Measurements from ENCODE around the gene C4BPB. TPM values are rescaled to one million over a fixed set of nuclear protein-coding genes. Genes with fewer than 3 reads are reported as not detected.

C4BPB gene
- total and polyA plus RNA-seq, 2 of the 8 experiments (the other 6 are each of a cell fraction or from before 2014, with no cell fraction given) = not detected

GRCh38 chr1:207085887-207086286 lies 2.8 kb upstream of the C4BPB start:
- H2BK20ac ChIP-seq (ENCODE audit: low read length) = no peak overlapping the region

More at GRCh38 chr1:207085887-207086286, 2.8 kb upstream of the C4BPB start:
- Histone ChIP-seq H4K5ac (ENCODE audit: insufficient read length, low read depth, low read length) (no peak overlapping the region), H3K23me2 (ENCODE audit: low read depth, low read length) (no peaks in the 10 kb centered on the region), H2AFZ (ENCODE audit: low read length) (0 out of 2 replicates have a peak overlapping the region, but pooled peaks have one; percentile 74), H4K20me1 (replicated peaks in 1 of 2; ENCODE audit: control insufficient read depth in 1 of 2, insufficient read depth in 2 of 2, low read length in 2 of 2) (no peaks in the 10 kb centered on the region), H3K36me3 (ENCODE audit: control insufficient read depth in 2 of 4, insufficient read depth in 4 of 4, low read length in 3 of 4) (no peaks in the 10 kb centered on the region), H2AK5ac (ENCODE audit: low read depth, low read length) (no peak overlapping the region), H4K91ac (replicated peaks; ENCODE audit: insufficient read length, low read length) (no peak overlapping the region), H3K18ac (ENCODE audit: extremely low read depth, low read length) (no peak overlapping the region), H4K8ac (ENCODE audit: extremely low read depth, insufficient read depth, low read length) (no peak overlapping the region), H3K4me2 (ENCODE audit: insufficient read depth in 1 of 2, low read depth in 2 of 2, low read length in 2 of 2) (no peak overlapping the region), H3K79me1 (ENCODE audit: low read depth, low read length) (no peaks in the 10 kb centered on the region), H3K79me2 (ENCODE audit: control insufficient read depth in 1 of 2, insufficient read depth in 2 of 2, low read length in 2 of 2) (no peaks in the 10 kb centered on the region), H3K4me3 (ENCODE audit: extremely low read depth in 1 of 4, insufficient read depth in 2 of 4, low read depth in 3 of 4, low read length in 4 of 4) (no peak overlapping the region), H3K9ac (replicated peaks in 1 of 4; ENCODE audit: extremely low read depth in 1 of 4, low read depth in 3 of 4, low read length in 3 of 4) (no peak overlapping the region), H3K56ac (replicated peaks; ENCODE audit: insufficient read length, low read depth, low read length) (no peak overlapping the region), H2BK15ac (ENCODE audit: low read length) (no peak overlapping the region), H3K27me3 (replicated peaks in 1 of 4; ENCODE audit: control insufficient read depth in 3 of 4, extremely low read depth in 1 of 4, insufficient read depth in 3 of 4, low read length in 3 of 4) (no peaks in the 10 kb centered on the region), H3K23ac (ENCODE audit: insufficient read length) (no peak overlapping the region), H3K4ac (replicated peaks; ENCODE audit: insufficient read length, low read depth, low read length) (no peak overlapping the region), H3K9me3 (ENCODE audit: insufficient read depth in 2 of 2, low read depth in 1 of 2, low read length in 1 of 2) (no peaks in the 10 kb centered on the region), H3K27ac (ENCODE audit: low read depth, low read length) (no peak overlapping the region), H2BK5ac (ENCODE audit: low read depth, low read length) (no peak overlapping the region), H3K14ac (ENCODE audit: insufficient read length) (no peak overlapping the region), H3K4me1 (replicated peaks in 1 of 4; ENCODE audit: control insufficient read depth in 3 of 4, insufficient read depth in 4 of 4, low read length in 3 of 4) (peaks cover 0 to 3% (median 0%) of the 10 kb centered on the region in 4 experiments; a peak in 2 of 7 replicates), H2BK120ac (replicated peaks; ENCODE audit: low read depth, low read length) (no peak overlapping the region), H2BK12ac (ENCODE audit: low read depth, low read length) (no peak overlapping the region)
- WGBS, 2 experiments (ENCODE audit: extremely low coverage in 1 of 2, insufficient coverage in 1 of 2, insufficient read length in 1 of 2, insufficient replicate concordance in 2 of 2, low coverage in 1 of 2, low lambda C conversion rate in 2 of 2, missing lambda C conversion rate in 1 of 2) = 57% methylated on average over 3 of the region's 3 CpGs; no CpG with 5 or more reads in 1 of the 2 experiments
- ChIA-PET POLR2A (ENCODE audit: partially characterized antibody) (no interaction called here), CTCF (ENCODE audit: partially characterized antibody) (interaction anchor here (1.2 to 1.7 kb wide), 2 partner anchors 316 to 414 kb away, joined by 3 to 8 read pairs; no protein-coding TSS in a partner anchor)
- DNase-seq (ENCODE audit: low read depth in 1 of 2, low spot score in 2 of 2) = no peak
- TF ChIP-seq CHD2 (IDR thresholded peaks at IDR 0.05; ENCODE audit: low read length) = no peak
- no peak for TF ChIP-seq TAF1 (IDR thresholded peaks at IDR 0.05; ENCODE audit: low read depth, low read length)
- TF ChIP-seq YY1 (IDR thresholded peaks at IDR 0.05; ENCODE audit: low read depth, low read length) = no peak
- no peak for TF ChIP-seq HDAC2 (IDR thresholded peaks at IDR 0.05; ENCODE audit: borderline replicate concordance in 1 of 2, low read depth in 2 of 2, low read length in 2 of 2)
- FAIRE-seq = no peak

Measured in H1 (cell line).